Right renal cortex interstitium (tissue), 3 donors: ENCODE measurements around the gene TOPAZ1. TPM values are rescaled to one million over a fixed set of nuclear protein-coding genes. Genes with fewer than 3 reads are reported as not detected.
A peak's percentile ranks its signal among the peaks of the same experiment; 100 is the strongest.

Source experiments
- DNase-seq, 3 donors: peaks; one replicate each; pipeline ENCODE4 v3.0.0-alpha.2; 2013; ENCODE audit warnings: low read depth in 3 of 3, low spot score in 2 of 3
- polyA plus RNA-seq, 3 donors: library from polyadenylated mRNA; unstranded; fragments of 120-200 nt; gene quantifications; one replicate each; pipeline ENCODE4 v1.2.1, GENCODE V29; 2013; ENCODE audit not compliant: insufficient read length in 3 of 3

Gene TOPAZ1
- polyA plus RNA-seq, result not detected

GRCh38 chr3:44241706-44242105 is at the start of gene TOPAZ1:
TSS of gene TOPAZ1 (plus strand) at chr3:44241886. CDS start at chr3:44242054, 168 bp downstream.
- DNase-seq, result no peak

DNA sequence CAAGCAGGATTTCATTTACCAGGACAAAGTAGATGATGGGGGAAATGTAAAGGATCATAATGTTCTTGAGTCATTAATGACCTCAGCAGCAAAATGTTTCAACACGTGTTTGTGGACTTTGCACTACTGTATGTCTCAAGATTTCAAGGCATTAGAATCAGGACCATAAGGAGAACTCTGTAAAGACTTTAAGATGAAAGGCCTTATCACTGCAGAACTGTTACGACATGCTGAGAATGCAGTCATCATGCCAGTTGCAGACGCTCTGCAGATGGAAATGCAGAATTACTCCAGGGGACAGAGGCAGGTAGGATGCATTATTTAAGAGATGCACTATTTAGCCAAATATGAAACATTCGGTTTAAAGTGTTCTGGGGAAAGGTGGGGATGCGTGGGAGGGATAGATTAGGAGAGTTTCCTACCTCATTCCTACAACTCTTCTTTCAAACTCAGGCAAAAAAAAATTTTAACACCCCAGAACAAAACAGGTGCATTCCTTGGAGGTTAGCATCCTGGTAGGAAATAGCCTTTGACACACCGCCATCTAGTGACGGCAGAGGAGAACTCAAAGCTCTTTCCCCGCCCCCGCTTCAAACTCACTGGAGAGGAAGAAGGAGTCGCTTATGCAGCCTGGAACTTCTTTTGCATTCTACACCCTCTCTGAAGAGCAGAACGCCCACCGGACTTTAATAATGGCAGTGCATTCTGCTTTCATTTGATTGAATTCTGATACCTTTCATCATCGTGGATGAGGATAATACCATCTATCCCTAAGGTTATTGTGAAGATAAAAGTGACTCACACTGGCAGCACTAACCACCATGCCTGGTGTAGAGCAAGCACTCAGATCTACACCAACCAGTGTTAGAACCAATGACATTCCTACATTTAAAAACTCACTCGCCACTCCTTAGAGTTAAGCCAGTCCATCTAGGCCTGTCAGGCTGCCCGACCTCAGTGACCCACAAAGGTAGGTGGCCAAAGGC is 43.1 kb upstream of the TOPAZ1 start:
- peak; percentile 42 to 71 (median 45) for DNase-seq

DNA sequence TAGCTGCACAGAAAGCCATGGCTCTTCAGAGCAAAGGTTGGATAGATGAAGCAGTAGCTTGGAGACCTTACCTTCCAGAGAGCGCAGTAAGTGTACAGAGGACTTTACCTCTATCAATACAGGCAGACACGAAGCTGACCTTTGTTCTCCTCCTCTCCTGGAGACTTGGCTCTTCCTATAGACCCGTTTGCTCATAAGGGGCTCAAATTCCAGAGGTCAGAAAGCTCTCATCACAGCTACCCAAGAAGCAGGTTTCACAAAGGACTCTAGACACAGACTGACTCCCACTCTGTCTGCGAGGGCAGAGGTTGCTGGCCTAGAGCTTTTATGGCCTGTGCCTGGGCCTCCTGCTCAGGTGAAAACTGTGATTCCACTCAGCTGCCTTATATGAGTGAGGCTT is 35.4 kb upstream of the TOPAZ1 start:
- no peak for DNase-seq

GRCh38 chr3:44206862-44207652 is 34.6 kb upstream of the TOPAZ1 start:
- no peak for DNase-seq

GRCh38 chr3:44208086-44208485 is 33.6 kb upstream of the TOPAZ1 start:
- no peak for DNase-seq

DNA sequence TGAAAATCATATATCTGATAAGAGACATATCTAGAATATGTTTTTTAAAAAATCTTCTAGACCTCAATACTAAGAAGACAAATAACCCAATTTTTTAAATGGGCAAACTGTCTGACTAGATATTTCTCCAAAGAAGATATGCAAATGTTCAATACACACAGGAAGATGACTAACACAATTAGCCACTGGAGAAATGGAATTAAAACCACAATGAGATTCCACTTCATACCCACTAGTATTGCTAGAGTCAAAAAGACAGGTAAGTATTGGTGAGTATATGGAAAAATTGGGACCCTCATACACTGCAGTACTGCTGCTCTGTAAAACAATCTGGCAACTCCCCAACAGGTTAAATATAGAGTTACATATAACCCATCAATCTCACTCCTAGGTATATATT is 33.1 kb upstream of the TOPAZ1 start:
- DNase-seq, result no peak

GRCh38 chr3:44210967-44211366 is 30.7 kb upstream of the TOPAZ1 start:
- no peak for DNase-seq

- DNase-seq, result no peak
These were observed 19.3 kb upstream of the TOPAZ1 start for GRCh38 chr3:44222337-44222736.

DNA sequence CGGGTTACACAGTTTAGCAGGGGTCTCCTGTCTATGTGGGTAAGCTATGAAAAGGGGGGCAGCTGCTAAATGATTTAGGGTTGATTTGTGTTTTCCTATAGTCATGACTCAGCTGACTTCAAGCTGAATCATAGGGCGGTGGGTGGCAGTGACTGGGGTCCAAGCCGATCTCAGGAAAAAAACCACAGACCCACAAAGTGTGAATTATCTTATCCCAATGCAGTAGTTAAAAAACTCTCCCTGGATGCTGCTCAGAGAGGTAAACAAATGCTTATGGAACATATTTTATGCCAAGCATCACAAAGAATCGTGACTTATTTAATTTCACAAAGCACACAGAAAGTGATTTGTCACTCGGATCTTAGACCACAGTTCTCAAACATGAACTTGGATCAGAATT is 18.4 kb upstream of the TOPAZ1 start:
- DNase-seq, result no peak

DNA sequence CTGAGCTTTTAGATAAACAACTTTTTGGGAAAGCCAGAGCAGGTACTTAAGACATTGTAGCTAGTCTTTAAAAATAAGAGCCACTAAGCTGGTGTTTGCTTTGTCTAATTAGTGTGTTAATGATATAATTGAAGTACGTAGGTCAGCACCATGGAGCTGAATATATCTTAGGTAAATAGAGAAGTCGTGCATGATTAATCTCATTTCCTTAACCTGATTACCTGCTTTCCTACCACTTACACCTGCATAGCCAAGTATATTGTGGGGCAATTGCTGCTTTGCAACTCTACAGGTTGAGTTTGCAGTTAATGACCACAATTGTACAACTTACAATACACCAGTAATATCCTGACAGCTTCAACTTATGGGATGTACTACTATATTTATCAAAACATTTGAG is 17.6 kb upstream of the TOPAZ1 start:
- DNase-seq, result no peak

DNA sequence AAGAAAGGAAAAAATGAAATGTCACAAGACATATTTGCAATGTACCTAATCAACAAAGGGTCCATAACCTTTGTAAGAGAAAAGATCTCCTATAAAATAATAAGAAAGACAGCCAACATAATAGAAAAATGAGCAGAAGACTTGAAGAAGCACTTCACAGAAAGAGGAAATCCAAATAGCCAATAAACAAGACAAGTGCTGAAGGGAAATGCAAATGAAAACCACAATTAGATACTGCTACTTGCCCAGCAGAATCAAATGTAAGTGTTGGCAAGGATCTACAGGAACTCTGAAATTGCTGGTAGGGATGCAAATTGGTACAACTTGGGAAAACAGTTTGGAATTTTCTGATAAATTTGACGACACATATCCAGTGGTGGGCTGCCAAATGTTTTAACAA is 15.1 kb upstream of the TOPAZ1 start:
- no peak for DNase-seq

GRCh38 chr3:44227632-44228031 is 14.1 kb upstream of the TOPAZ1 start:
- DNase-seq, result no peak

- DNase-seq, result no peak
These were observed 12.8 kb upstream of the TOPAZ1 start for GRCh38 chr3:44228900-44229299.

- DNase-seq, result no peak
These were observed 9.3 kb upstream of the TOPAZ1 start for GRCh38 chr3:44232407-44232806.

DNA sequence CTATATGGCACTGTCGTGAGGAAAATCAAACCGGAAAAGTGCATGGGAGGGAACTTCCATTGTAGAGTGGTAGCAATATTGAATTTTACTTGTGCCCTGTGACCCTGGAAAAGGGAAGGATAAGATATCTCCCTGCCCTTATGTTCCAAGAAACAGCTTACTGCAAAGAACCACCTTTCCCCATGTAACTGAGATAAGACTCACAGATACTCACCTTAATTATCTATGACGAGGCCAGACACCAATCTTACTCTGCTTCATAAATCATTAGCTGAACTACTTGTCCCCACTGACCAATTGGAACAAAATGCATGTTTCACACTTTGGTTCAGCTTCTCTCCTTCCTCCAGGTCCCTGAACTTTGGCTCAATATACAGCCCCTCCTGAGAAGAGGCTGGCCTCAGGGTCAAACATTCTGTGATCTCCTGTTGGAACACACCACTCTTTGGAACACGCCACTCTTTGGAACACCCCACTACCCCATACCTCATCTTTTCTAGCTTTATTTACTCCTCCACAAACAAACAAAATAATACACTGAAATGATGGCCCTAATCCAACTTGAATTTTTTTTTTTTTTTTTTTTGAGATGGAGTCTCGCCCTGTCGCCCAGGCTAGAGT is 6.9 kb upstream of the TOPAZ1 start:
- no peak for DNase-seq

- peak; percentile 51 to 65 (median 65) for DNase-seq
These were observed 5.8 kb upstream of the TOPAZ1 start for GRCh38 chr3:44235604-44236484.

GRCh38 chr3:44236485-44236908 is 5.2 kb upstream of the TOPAZ1 start:
- no peak for DNase-seq

- no peak for DNase-seq
These were observed 4.5 kb upstream of the TOPAZ1 start for GRCh38 chr3:44237161-44237560.

- no peak for DNase-seq
These were observed 4.0 kb upstream of the TOPAZ1 start for GRCh38 chr3:44237665-44238064.

GRCh38 chr3:44238889-44239288 is 2.8 kb upstream of the TOPAZ1 start:
- no peak for DNase-seq
